HEK293 (cell line): ENCODE measurements around the gene HOXA3.
A peak's percentile ranks its signal among the peaks of the same experiment; 100 is the strongest.

Experiments
- CTCF ChIA-PET: fragments of 350-600 bp; formaldehyde crosslinking; extraction: SDS; loops from one replicate; lab custom pipeline; 2021; ENCODE audit warnings: antibody characterized with exemption; lab: Yijun Ruan, JAX
- POLR2A ChIA-PET: fragments of 300-600 bp; formaldehyde crosslinking; extraction: SDS; loops from one replicate; lab custom pipeline; 2020; ENCODE audit warnings: antibody characterized with exemption, inconsistent platforms; lab: Yijun Ruan, JAX
- H3K27ac ChIP-seq: fragments of 200-500 bp; sonication (Bioruptor generic); 2 replicates; pipeline ENCODE4 v1.5.1; 2014; ENCODE audit warnings: low read depth, low read length, control low read depth, inconsistent platforms; ENCODE audit errors: extremely low read depth
- H3K36me3 ChIP-seq, 2 experiments: fragments of 200-500 bp in 1 of 2; sonication (Bioruptor generic) in 1 of 2; 1 replicate in 1 of 2; 2 replicates in 1 of 2; pipeline ENCODE4 v1.5.1; 2014 to 2017; ENCODE audit warnings: inconsistent platforms in 2 of 2, low read length in 2 of 2; ENCODE audit not compliant: control insufficient read depth in 2 of 2, insufficient read depth in 1 of 2
- H3K4me1 ChIP-seq: fragments of 200-500 bp; sonication (Bioruptor generic); 2 replicates; pipeline ENCODE4 v1.5.1; 2014; ENCODE audit warnings: mild to moderate bottlenecking, low read length, inconsistent platforms; ENCODE audit not compliant: control insufficient read depth, insufficient read depth
- H3K4me3 ChIP-seq: 2 replicates; pipeline ENCODE4 v1.5.1; 2011; ENCODE audit warnings: low read depth, mild to moderate bottlenecking, control low read depth, low read length, moderate library complexity
- H3K9me3 ChIP-seq: fragments of 200-500 bp; sonication (Bioruptor generic); 2 replicates; pipeline ENCODE4 v1.5.1; 2014; ENCODE audit warnings: low read depth, low read length, inconsistent platforms; ENCODE audit not compliant: control insufficient read depth, insufficient read depth
- IKZF3 ChIP-seq: fragments of 450-650 bp; IDR thresholded peaks from 2 replicates; pipeline ENCODE4 v1.5.0; 2018; ENCODE audit warnings: missing biosample characterization, mild to moderate bottlenecking, missing genetic modification characterization, moderate library complexity
- PRDM1 ChIP-seq: fragments of 450-650 bp; formaldehyde crosslinking; IDR thresholded peaks from 2 replicates; pipeline ENCODE4; 2016; ENCODE audit warnings: missing biosample characterization, missing genetic modification characterization
- REST ChIP-seq: fragments of 450-650 bp; formaldehyde crosslinking; IDR thresholded peaks from 2 replicates; pipeline ENCODE4 v1.5.1; 2016; ENCODE audit warnings: missing biosample characterization, missing genetic modification characterization
- SETDB1 ChIP-seq: IDR thresholded peaks from one replicate; pipeline ENCODE4 v1.6.1; 2017; ENCODE audit warnings: mild to moderate bottlenecking, low read length, moderate library complexity, mixed read lengths; ENCODE audit not compliant: insufficient read length
- SP2 ChIP-seq: fragments of 450-650 bp; formaldehyde crosslinking; IDR thresholded peaks from 2 replicates; pipeline ENCODE4 v1.5.1; 2016; ENCODE audit warnings: missing biosample characterization, missing genetic modification characterization
- WT1 ChIP-seq: fragments of 450-650 bp; formaldehyde crosslinking; IDR thresholded peaks from 2 replicates; pipeline ENCODE4 v1.5.1; 2016; ENCODE audit warnings: missing biosample characterization, missing genetic modification characterization
- ZEB2 ChIP-seq: fragments of 450-650 bp; formaldehyde crosslinking; IDR thresholded peaks from 2 replicates; pipeline ENCODE4 v1.5.1; 2016; ENCODE audit warnings: missing biosample characterization, missing genetic modification characterization
- ZFP37 ChIP-seq: fragments of 450-650 bp; formaldehyde crosslinking; IDR thresholded peaks from 2 replicates; pipeline ENCODE4 v1.5.1; 2016; ENCODE audit warnings: missing biosample characterization, missing genetic modification characterization
- ZNF112 ChIP-seq: fragments of 450-650 bp; formaldehyde crosslinking; IDR thresholded peaks from 2 replicates; pipeline ENCODE4 v1.5.0; 2017; ENCODE audit warnings: missing biosample characterization, missing genetic modification characterization
- ZNF2 ChIP-seq: fragments of 450-650 bp; formaldehyde crosslinking; IDR thresholded peaks from 2 replicates; pipeline ENCODE4 v1.5.1; 2016; ENCODE audit warnings: missing biosample characterization, missing genetic modification characterization
- ZNF211 ChIP-seq: fragments of 450-650 bp; formaldehyde crosslinking; IDR thresholded peaks from 2 replicates; pipeline ENCODE4 v1.5.1; 2016; ENCODE audit warnings: low read depth, missing biosample characterization, missing genetic modification characterization
- ZNF239 ChIP-seq: fragments of 450-650 bp; formaldehyde crosslinking; IDR thresholded peaks from 2 replicates; pipeline ENCODE4 v1.5.1; 2016; ENCODE audit warnings: missing biosample characterization, missing genetic modification characterization
- ZNF302 ChIP-seq: fragments of 450-650 bp; formaldehyde crosslinking; IDR thresholded peaks from 2 replicates; pipeline ENCODE4 v1.5.1; 2016; ENCODE audit warnings: missing biosample characterization, missing genetic modification characterization, low read depth
- ZNF324 ChIP-seq: fragments of 450-650 bp; formaldehyde crosslinking; IDR thresholded peaks from 2 replicates; pipeline ENCODE4 v1.5.1; 2016; ENCODE audit warnings: missing biosample characterization, missing genetic modification characterization
- ZNF350 ChIP-seq: fragments of 450-650 bp; formaldehyde crosslinking; IDR thresholded peaks from 2 replicates; pipeline ENCODE4 v1.5.0; 2017; ENCODE audit warnings: missing biosample characterization, mild to moderate bottlenecking, missing genetic modification characterization
- ZNF518A ChIP-seq: fragments of 450-650 bp; formaldehyde crosslinking; conservative IDR thresholded peaks from 2 replicates; pipeline ENCODE4 v1.5.1; 2016; ENCODE audit warnings: low read depth, missing biosample characterization, missing genetic modification characterization
- ZNF610 ChIP-seq: fragments of 450-650 bp; formaldehyde crosslinking; IDR thresholded peaks from 2 replicates; pipeline ENCODE4 v1.5.1; 2016; ENCODE audit warnings: missing biosample characterization, missing genetic modification characterization, borderline replicate concordance
- ZNF621 ChIP-seq: fragments of 450-650 bp; formaldehyde crosslinking; IDR thresholded peaks from 2 replicates; pipeline ENCODE4 v1.5.1; 2017; ENCODE audit warnings: missing biosample characterization, missing genetic modification characterization
- ZNF843 ChIP-seq: fragments of 450-650 bp; formaldehyde crosslinking; IDR thresholded peaks from 2 replicates; pipeline ENCODE4 v1.5.1; 2016; ENCODE audit warnings: missing biosample characterization, missing genetic modification characterization
- ZXDB ChIP-seq: fragments of 450-650 bp; formaldehyde crosslinking; IDR thresholded peaks from 2 replicates; pipeline ENCODE4 v1.5.1; 2016; ENCODE audit warnings: missing biosample characterization, missing genetic modification characterization
- TF ChIP-seq, protein P1 (sequence below): fragments of 450-650 bp; formaldehyde crosslinking; IDR thresholded peaks from 2 replicates; pipeline ENCODE4 v1.5.1; 2017; ENCODE audit warnings: missing biosample characterization, mild to moderate bottlenecking, missing genetic modification characterization, moderate library complexity
- TF ChIP-seq, protein P2 (sequence below): fragments of 450-650 bp; formaldehyde crosslinking; IDR thresholded peaks from 2 replicates; pipeline ENCODE4 v1.5.1; 2017; ENCODE audit warnings: missing biosample characterization, missing genetic modification characterization

HOXA3 gene

GRCh38 chr7:27116031-27116961 is 36.1 kb downstream of the HOXA3 start (continued):
- TF ChIP-seq ZNF621 (tag by site-specific recombination) (no peak), ZNF518A (tag by site-specific recombination) (no peak), ZNF211 (tag by site-specific recombination) (no peak), ZNF302 (tag by site-specific recombination) (no peak), ZNF843 (tag by site-specific recombination) (peak; percentile 85), ZXDB (tag by site-specific recombination) (peak; percentile 64), ZNF610 (tag by site-specific recombination) (no peak), SETDB1 (no peak), ZNF112 (no peak), ZEB2 (tag by site-specific recombination) (peak; percentile 73), ZNF239 (no peak), IKZF3 (peak; percentile 62), WT1 (peak; percentile 79), PRDM1 (no peak), ZNF324 (tag by site-specific recombination) (no peak), ZNF2 (tag by site-specific recombination) (no peak)
- TF ChIP-seq, protein P1, sequence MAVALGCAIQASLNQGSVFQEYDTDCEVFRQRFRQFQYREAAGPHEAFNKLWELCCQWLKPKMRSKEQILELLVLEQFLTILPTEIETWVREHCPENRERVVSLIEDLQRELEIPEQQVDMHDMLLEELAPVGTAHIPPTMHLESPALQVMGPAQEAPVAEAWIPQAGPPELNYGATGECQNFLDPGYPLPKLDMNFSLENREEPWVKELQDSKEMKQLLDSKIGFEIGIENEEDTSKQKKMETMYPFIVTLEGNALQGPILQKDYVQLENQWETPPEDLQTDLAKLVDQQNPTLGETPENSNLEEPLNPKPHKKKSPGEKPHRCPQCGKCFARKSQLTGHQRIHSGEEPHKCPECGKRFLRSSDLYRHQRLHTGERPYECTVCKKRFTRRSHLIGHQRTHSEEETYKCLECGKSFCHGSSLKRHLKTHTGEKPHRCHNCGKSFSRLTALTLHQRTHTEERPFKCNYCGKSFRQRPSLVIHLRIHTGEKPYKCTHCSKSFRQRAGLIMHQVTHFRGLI (tag by site-specific recombination) = no peak

- ChIA-PET CTCF (interaction anchor here (0.6 to 2.6 kb wide), 10 partner anchors 13 to 260 kb away, joined by 3 to 14 read pairs (median 4); partner anchors contain the start of gene HOXA5), POLR2A (interaction anchor here (0.7 to 3.6 kb wide), 13 partner anchors 13 to 424 kb away, joined by 3 to 32 read pairs (median 3); partner anchors contain the start of genes HOXA1, HOXA3, HOXA4 and HOXA5)
- H3K4me3 ChIP-seq = peak overlapping the region; percentile 70
- peak overlapping the region; percentile 99 for H3K27ac ChIP-seq
- peaks cover 27% of the 10 kb centered on the region for H3K4me1 ChIP-seq
- H3K36me3 ChIP-seq = peaks cover 0 to 16% of the 10 kb centered on the region in 2 experiments; a peak in 1 of 3 replicates
- no peaks in the 10 kb centered on the region for H3K9me3 ChIP-seq
- peak; percentile 80 for TF ChIP-seq ZEB2 (tag by site-specific recombination)
- TF ChIP-seq SP2 = peak; percentile 57
- TF ChIP-seq, protein P2, sequence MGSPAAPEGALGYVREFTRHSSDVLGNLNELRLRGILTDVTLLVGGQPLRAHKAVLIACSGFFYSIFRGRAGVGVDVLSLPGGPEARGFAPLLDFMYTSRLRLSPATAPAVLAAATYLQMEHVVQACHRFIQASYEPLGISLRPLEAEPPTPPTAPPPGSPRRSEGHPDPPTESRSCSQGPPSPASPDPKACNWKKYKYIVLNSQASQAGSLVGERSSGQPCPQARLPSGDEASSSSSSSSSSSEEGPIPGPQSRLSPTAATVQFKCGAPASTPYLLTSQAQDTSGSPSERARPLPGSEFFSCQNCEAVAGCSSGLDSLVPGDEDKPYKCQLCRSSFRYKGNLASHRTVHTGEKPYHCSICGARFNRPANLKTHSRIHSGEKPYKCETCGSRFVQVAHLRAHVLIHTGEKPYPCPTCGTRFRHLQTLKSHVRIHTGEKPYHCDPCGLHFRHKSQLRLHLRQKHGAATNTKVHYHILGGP (tag by site-specific recombination) = no peak
- peak; percentile 52; the same call in 1 of the 2 replicates for TF ChIP-seq REST (tag by site-specific recombination)
- TF ChIP-seq ZNF350 (tag by site-specific recombination) = no peak
- peak; percentile 96 for TF ChIP-seq ZFP37 (tag by site-specific recombination)
- TF ChIP-seq WT1 = peak; percentile 84
These were observed 37.0 kb downstream of the HOXA3 start for GRCh38 chr7:27115221-27116026.
